Endodermal cell (in vitro differentiated cells): ENCODE results near the gene DOHH. TPM values are rescaled to one million over a fixed set of nuclear protein-coding genes. Genes with fewer than 3 reads are reported as not detected.

Experiments used
- DNase-seq: peaks from one replicate; pipeline ENCODE4 v3.0.0-alpha.2; 2017
- H3K27ac ChIP-seq: 2 replicates; pipeline ENCODE4 v1.5.1; 2013; ENCODE audit warnings: mild to moderate bottlenecking, low read depth, low read length, moderate library complexity
- H3K27me3 ChIP-seq: 2 replicates; pipeline ENCODE4 v1.6.1; 2013; ENCODE audit warnings: mild to moderate bottlenecking, low read length, moderate library complexity; ENCODE audit not compliant: insufficient read depth, control insufficient read depth, poor library complexity, severe bottlenecking
- H3K36me3 ChIP-seq: 2 replicates; pipeline ENCODE4 v1.7.0; 2013; ENCODE audit warnings: mild to moderate bottlenecking, low read length, moderate library complexity; ENCODE audit not compliant: control insufficient read depth, insufficient read depth
- H3K4me1 ChIP-seq: one replicate; pipeline ENCODE4 v1.7.0; 2013; ENCODE audit warnings: low read length; ENCODE audit not compliant: control insufficient read depth, insufficient read depth
- H3K4me3 ChIP-seq: 2 replicates; pipeline ENCODE4 v1.5.1; 2013; ENCODE audit warnings: mild to moderate bottlenecking, low read length, moderate library complexity
- H3K9ac ChIP-seq: 2 replicates; pipeline ENCODE4 v1.6.1; 2013; ENCODE audit warnings: mild to moderate bottlenecking, low read length, moderate library complexity; ENCODE audit not compliant: poor library complexity, severe bottlenecking; ENCODE audit errors: extremely low read depth
- H3K9me3 ChIP-seq: 2 replicates; pipeline ENCODE4 v1.6.1; 2013; ENCODE audit warnings: mild to moderate bottlenecking, low read length, moderate library complexity; ENCODE audit not compliant: control insufficient read depth
- H3K27ac Mint-ChIP-seq: 2 replicates; pipeline ENCODE4 v1.8.0; 2020; ENCODE audit warnings: mixed read lengths
- H3K27me3 Mint-ChIP-seq: 2 replicates; pipeline ENCODE4 v1.8.0; 2021; ENCODE audit warnings: mild to moderate bottlenecking, mixed read lengths; ENCODE audit not compliant: insufficient read depth
- H3K36me3 Mint-ChIP-seq: 2 replicates; pipeline ENCODE4 v1.8.0; 2020; ENCODE audit warnings: low read depth, mixed read lengths
- H3K4me1 Mint-ChIP-seq: 2 replicates; pipeline ENCODE4 v1.8.0; 2020; ENCODE audit warnings: mixed read lengths
- H3K4me3 Mint-ChIP-seq: 2 replicates; pipeline ENCODE4 v1.8.0; 2020; ENCODE audit warnings: mild to moderate bottlenecking, moderate library complexity, mixed read lengths
- H3K9me3 Mint-ChIP-seq: 2 replicates; pipeline ENCODE4 v1.8.0; 2020; ENCODE audit warnings: mild to moderate bottlenecking, mixed read lengths
- WGBS, 2 experiments: methylation state at CpG; one replicate each; pipeline versions ENCODE4 v1.1.5 to v1.1.7; 2013; ENCODE audit warnings: missing lambda C conversion rate in 2 of 2, mixed read lengths in 1 of 2; ENCODE audit not compliant: insufficient coverage in 1 of 2, insufficient read length in 1 of 2; 5-methylcytosine and 5-hydroxymethylcytosine counted together
- total RNA-seq, 2 donors: library from RNA; stranded (reverse); fragmentation: NEBNext Ultra II Directional in 1 of 2; extraction: Animal tissue kit (Norgen Biotek cat#: 25700) in 1 of 2; gene quantifications; 2 replicates in 1 of 2; 3 replicates in 1 of 2; pipeline ENCODE4 v1.2.1, GENCODE V29; 2021
- TF ChIP-seq, protein P1 (sequence below): fragments of 200-600 bp; sonication (generic); conservative IDR thresholded peaks from 2 replicates; pipeline ENCODE4 v1.5.0; 2021; ENCODE audit warnings: antibody characterized with exemption, mild to moderate bottlenecking

Gene DOHH
- total RNA-seq, 2 donors from 2014 or later: 13.4 to 14.3 TPM

GRCh38 chr19:3501780-3502179, 1.3 kb upstream of the DOHH start:
- no peaks in the 10 kb centered on the region for H3K27me3 ChIP-seq
- H3K36me3 ChIP-seq: peaks cover 5% of the 10 kb centered on the region
- Mint-ChIP-seq H3K4me3 (no peak overlapping the region), H3K9me3 (no peaks in the 10 kb centered on the region), H3K27me3 (no peaks in the 10 kb centered on the region), H3K4me1 (peaks cover 5% of the 10 kb centered on the region), H3K36me3 (peaks cover 13% of the 10 kb centered on the region), H3K27ac (no peak overlapping the region)
- no peaks in the 10 kb centered on the region for H3K4me1 ChIP-seq
- WGBS, 2 experiments: 93 to 100% methylated on average over 3 of the region's 3 CpGs
- H3K4me3 ChIP-seq: no peak overlapping the region
- H3K9ac ChIP-seq: no peak overlapping the region
- TF ChIP-seq, protein P1, sequence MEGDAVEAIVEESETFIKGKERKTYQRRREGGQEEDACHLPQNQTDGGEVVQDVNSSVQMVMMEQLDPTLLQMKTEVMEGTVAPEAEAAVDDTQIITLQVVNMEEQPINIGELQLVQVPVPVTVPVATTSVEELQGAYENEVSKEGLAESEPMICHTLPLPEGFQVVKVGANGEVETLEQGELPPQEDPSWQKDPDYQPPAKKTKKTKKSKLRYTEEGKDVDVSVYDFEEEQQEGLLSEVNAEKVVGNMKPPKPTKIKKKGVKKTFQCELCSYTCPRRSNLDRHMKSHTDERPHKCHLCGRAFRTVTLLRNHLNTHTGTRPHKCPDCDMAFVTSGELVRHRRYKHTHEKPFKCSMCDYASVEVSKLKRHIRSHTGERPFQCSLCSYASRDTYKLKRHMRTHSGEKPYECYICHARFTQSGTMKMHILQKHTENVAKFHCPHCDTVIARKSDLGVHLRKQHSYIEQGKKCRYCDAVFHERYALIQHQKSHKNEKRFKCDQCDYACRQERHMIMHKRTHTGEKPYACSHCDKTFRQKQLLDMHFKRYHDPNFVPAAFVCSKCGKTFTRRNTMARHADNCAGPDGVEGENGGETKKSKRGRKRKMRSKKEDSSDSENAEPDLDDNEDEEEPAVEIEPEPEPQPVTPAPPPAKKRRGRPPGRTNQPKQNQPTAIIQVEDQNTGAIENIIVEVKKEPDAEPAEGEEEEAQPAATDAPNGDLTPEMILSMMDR: no peak
- DNase-seq: no peak
- H3K27ac ChIP-seq: no peak overlapping the region
- no peaks in the 10 kb centered on the region for H3K9me3 ChIP-seq

DNA sequence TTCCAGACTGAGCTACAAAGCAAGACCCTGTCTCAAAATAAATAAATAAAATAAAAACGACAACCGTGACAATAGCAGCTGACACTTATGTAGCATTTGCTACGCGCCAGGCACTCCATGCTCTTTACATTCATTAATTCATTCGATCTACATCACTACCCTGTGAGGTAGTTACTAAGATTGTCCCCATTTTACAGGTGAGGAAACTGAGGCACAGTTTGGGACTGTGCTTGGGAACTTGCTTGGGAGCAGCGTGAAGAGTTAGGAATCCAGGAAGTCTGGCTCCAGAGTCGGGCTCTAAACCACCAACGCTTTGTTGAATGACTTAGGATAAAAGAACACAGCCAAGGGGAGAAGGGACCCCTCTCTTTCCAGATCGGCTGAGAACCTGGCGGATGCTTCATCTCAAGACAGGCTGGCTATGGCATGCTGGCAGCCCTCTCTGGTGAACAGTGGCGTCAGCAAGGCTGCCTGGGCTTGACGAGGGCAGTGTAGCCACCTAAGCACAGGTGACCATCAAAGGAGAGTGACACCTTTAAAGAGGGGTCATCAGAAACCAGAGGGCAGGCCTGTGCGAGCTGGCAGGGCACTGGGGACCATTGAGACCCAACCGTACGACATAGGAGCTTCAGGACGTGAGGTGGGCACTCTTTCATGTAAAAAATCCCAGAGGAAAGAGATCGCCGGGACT, 591 bp downstream of the DOHH start:
- H3K9ac ChIP-seq: peak overlapping the region; percentile 96
- 29 to 37% methylated on average over 17 to 18 of the region's 18 CpGs for WGBS, 2 experiments
- H3K27me3 Mint-ChIP-seq: no peaks in the 10 kb centered on the region
- H3K36me3 Mint-ChIP-seq: peaks cover 25% of the 10 kb centered on the region
- H3K27me3 ChIP-seq: no peaks in the 10 kb centered on the region
- H3K27ac Mint-ChIP-seq: peak overlapping the region; percentile 99
- TF ChIP-seq, protein P1: no peak
- H3K27ac ChIP-seq: peak overlapping the region; percentile 100
- H3K4me1 Mint-ChIP-seq: peaks cover 4% of the 10 kb centered on the region
- H3K4me3 Mint-ChIP-seq: peak overlapping the region; percentile 88
- no peaks in the 10 kb centered on the region for H3K9me3 Mint-ChIP-seq
- DNase-seq: no peak
- H3K4me3 ChIP-seq: peak overlapping the region; percentile 99
- peaks cover 16% of the 10 kb centered on the region for H3K36me3 ChIP-seq
- no peaks in the 10 kb centered on the region for H3K4me1 ChIP-seq
- no peaks in the 10 kb centered on the region for H3K9me3 ChIP-seq

- Histone ChIP-seq H3K27me3 (no peaks in the 10 kb centered on the region), H3K4me3 (no peak overlapping the region), H3K36me3 (peaks cover 23% of the 10 kb centered on the region), H3K9ac (no peak overlapping the region), H3K9me3 (no peaks in the 10 kb centered on the region), H3K27ac (no peak overlapping the region), H3K4me1 (no peaks in the 10 kb centered on the region)
- no peaks in the 10 kb centered on the region for H3K9me3 Mint-ChIP-seq
- H3K36me3 Mint-ChIP-seq: peaks cover 38% of the 10 kb centered on the region
- H3K27me3 Mint-ChIP-seq: no peaks in the 10 kb centered on the region
- no peaks in the 10 kb centered on the region for H3K4me1 Mint-ChIP-seq
- no peak overlapping the region for H3K4me3 Mint-ChIP-seq
- TF ChIP-seq, protein P1: no peak
- DNase-seq: no peak
- WGBS, 2 experiments: 96 to 100% methylated on average over 4 to 5 of the region's 5 CpGs
- H3K27ac Mint-ChIP-seq: peak overlapping the region; percentile 16
Measured at GRCh38 chr19:3497757-3498520, 2.5 kb downstream of the DOHH start.
